ENCODE measurements around the gene RNF150. TPM values are rescaled to one million over a fixed set of nuclear protein-coding genes. Genes with fewer than 3 reads are reported as not detected.

Gene RNF150
- total RNA-seq, 1 experiment from 2014 or later: 2.7 TPM

DNA sequence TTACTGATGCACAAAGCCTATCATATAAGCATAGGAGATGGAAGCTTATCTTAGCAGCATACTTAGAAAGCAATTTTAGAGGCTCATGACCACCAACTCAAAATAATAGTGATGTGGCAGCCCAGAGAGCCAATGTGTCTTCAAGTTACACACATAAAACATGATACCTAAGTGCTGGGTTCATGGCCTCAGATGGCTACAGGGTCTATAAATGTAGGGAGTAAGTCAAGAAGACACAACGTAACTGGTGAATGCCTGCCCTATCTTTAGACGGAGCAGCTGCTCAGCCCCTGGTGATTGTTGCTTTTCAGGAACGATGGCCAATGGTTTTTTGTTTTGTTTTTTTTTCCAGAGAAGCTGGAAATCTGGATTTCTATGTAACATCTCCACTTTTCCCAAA is 42.8 kb downstream of the RNF150 start:
- Histone ChIP-seq H3K4me1 (ENCODE audit: insufficient read depth, low read length, poor library complexity, severe bottlenecking) (no peaks in the 10 kb centered on the region), H3K36me3 (ENCODE audit: insufficient read depth, low read length, poor library complexity, severe bottlenecking) (no peaks in the 10 kb centered on the region), H3K27ac (ENCODE audit: low read depth, low read length, poor library complexity, severe bottlenecking) (no peak overlapping the region), H3K4me3 (ENCODE audit: low read depth, low read length, poor library complexity, severe bottlenecking) (no peak overlapping the region), H3K9me3 (ENCODE audit: low read depth, low read length, poor library complexity, severe bottlenecking) (peaks cover 6% of the 10 kb centered on the region), H3K27me3 (replicated peaks; ENCODE audit: insufficient read depth, low read depth, low read length, poor library complexity) (no peaks in the 10 kb centered on the region)
- TF ChIP-seq CTCF (conservative IDR thresholded peaks at IDR 0.05; ENCODE audit: low read depth, low read length) (no peak), EZH2 (IDR thresholded peaks at IDR 0.05; ENCODE audit: borderline replicate concordance, low read depth, low read length, poor library complexity, severe bottlenecking) (no peak)
- intact Hi-C loops (cut with micrococcal nuclease; ENCODE audit: unreplicated experiment): no loop called here
- no peak for DNase-seq (ENCODE audit: low spot score)
- no TSS peak for BruUV-seq (replicated peaks)
- ChIA-PET CTCF (no interaction called here), POLR2A (ENCODE audit: low non-redundant PET) (no interaction called here)

DNA sequence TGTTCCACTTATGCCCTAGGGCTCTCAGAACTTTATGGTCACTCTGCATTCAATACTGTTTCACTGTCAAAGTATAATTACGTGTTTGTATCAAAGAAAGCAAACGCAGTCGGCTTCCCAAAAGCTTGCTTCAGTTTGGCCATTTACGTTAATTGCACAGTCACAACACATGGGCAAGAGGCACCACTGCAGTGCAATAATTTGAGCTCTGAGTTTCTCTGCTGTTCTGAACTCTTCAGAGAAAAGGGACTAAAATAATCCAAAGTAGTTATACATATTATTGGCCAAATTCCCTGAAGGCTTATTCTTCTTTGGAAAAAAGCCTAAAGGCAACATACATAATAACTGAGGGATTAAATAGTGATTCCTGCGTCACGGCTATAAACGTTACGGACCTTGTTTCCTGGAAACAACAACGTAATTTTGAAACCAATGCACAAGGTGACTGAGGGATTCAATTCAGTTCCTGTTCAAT is 51.3 kb downstream of the RNF150 start:
- ChIA-PET CTCF (interaction anchor here (0.5 kb wide), 1 partner anchor 198 kb away, joined by 3 read pairs; no protein-coding TSS in a partner anchor), POLR2A (ENCODE audit: low non-redundant PET) (no interaction called here)
- no TSS peak for BruUV-seq (replicated peaks)
- Histone ChIP-seq H3K9me3 (ENCODE audit: low read depth, low read length, poor library complexity, severe bottlenecking) (no peaks in the 10 kb centered on the region), H3K27ac (ENCODE audit: low read depth, low read length, poor library complexity, severe bottlenecking) (peak overlapping the region; percentile 67), H3K27me3 (replicated peaks; ENCODE audit: insufficient read depth, low read depth, low read length, poor library complexity) (no peaks in the 10 kb centered on the region), H3K4me1 (ENCODE audit: insufficient read depth, low read length, poor library complexity, severe bottlenecking) (peaks cover 13% of the 10 kb centered on the region), H3K36me3 (ENCODE audit: insufficient read depth, low read length, poor library complexity, severe bottlenecking) (no peaks in the 10 kb centered on the region), H3K4me3 (ENCODE audit: low read depth, low read length, poor library complexity, severe bottlenecking) (no peak overlapping the region)
- TF ChIP-seq CTCF (conservative IDR thresholded peaks at IDR 0.05; ENCODE audit: low read depth, low read length): no peak
- no peak for TF ChIP-seq EZH2 (IDR thresholded peaks at IDR 0.05; ENCODE audit: borderline replicate concordance, low read depth, low read length, poor library complexity, severe bottlenecking)
- intact Hi-C loops (cut with micrococcal nuclease; ENCODE audit: unreplicated experiment): no loop called here
- peak; percentile 73 for DNase-seq (ENCODE audit: low spot score)

DNA sequence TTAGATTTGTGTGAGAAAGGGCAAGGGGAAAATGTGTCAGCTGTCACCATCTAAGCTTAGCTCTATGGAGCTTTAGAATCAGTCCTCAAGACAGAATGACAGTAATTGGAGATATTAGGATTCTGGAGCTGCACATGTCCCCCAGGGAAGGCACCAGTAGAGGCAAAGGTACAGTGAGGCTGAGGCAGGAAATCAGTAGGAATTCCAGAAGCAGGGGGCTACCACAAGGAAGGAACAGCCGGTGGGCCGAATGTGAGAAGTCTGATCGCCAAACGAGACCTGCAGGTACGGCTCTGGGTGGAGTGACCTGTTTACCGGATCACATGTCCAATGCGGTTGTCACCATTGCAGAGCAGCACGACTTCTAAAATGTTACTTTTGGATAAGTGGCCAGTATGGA is 52.6 kb downstream of the RNF150 start:
- ChIA-PET POLR2A (ENCODE audit: low non-redundant PET) (no interaction called here), CTCF (no interaction called here)
- H3K4me3 ChIP-seq (ENCODE audit: low read depth, low read length, poor library complexity, severe bottlenecking): no peak overlapping the region
- no peak overlapping the region for H3K27ac ChIP-seq (ENCODE audit: low read depth, low read length, poor library complexity, severe bottlenecking)
- TF ChIP-seq EZH2 (IDR thresholded peaks at IDR 0.05; ENCODE audit: borderline replicate concordance, low read depth, low read length, poor library complexity, severe bottlenecking): no peak
- no peak for TF ChIP-seq CTCF (conservative IDR thresholded peaks at IDR 0.05; ENCODE audit: low read depth, low read length)
- H3K4me1 ChIP-seq (ENCODE audit: insufficient read depth, low read length, poor library complexity, severe bottlenecking): peaks cover 13% of the 10 kb centered on the region
- intact Hi-C loops (cut with micrococcal nuclease; ENCODE audit: unreplicated experiment): no loop called here
- H3K9me3 ChIP-seq (ENCODE audit: low read depth, low read length, poor library complexity, severe bottlenecking): no peaks in the 10 kb centered on the region
- H3K27me3 ChIP-seq (replicated peaks; ENCODE audit: insufficient read depth, low read depth, low read length, poor library complexity): no peaks in the 10 kb centered on the region
- no peaks in the 10 kb centered on the region for H3K36me3 ChIP-seq (ENCODE audit: insufficient read depth, low read length, poor library complexity, severe bottlenecking)
- no peak for DNase-seq (ENCODE audit: low spot score)
- no TSS peak for BruUV-seq (replicated peaks)

Data from A673 (cell line).